HS-5 (cell line): Measurements from ENCODE around the gene PKD2L1.
A peak's percentile ranks its signal among the peaks of the same experiment; 100 is the strongest.
"Not testable (repeated sequence)": the region's sequence is repeated elsewhere in the genome, so short reads cannot be mapped to it uniquely, and the experiment has no call there.

Experiments used
- DNase-seq: peaks from one replicate; pipeline ENCODE4 v3.0.0-alpha.2; 2012; ENCODE audit warnings: low read depth

The PKD2L1 gene

GRCh38 chr10:100333661-100334440 is 3.8 kb upstream of the PKD2L1 start:
- DNase-seq: no peak

DNA sequence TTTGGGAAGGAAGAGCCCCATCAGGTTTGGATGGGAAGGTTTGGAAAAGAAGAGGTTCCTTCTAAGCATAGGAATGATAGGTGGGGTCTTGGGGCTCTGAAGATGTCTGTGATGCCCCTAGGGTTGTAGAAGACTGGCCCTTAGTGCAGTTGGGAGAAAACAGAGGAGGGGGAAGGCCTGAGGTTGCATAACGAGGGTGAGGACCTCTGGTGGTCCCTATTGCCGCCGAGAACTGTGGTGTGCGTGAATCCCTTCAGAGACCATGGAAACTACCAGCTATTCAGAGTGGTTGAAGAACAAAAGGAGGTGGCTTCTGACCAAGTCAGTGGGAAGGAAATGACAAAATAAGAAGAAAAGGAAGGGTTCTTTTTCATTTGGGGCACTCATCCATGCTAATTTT is 3.1 kb upstream of the PKD2L1 start:
- no peak for DNase-seq

DNA sequence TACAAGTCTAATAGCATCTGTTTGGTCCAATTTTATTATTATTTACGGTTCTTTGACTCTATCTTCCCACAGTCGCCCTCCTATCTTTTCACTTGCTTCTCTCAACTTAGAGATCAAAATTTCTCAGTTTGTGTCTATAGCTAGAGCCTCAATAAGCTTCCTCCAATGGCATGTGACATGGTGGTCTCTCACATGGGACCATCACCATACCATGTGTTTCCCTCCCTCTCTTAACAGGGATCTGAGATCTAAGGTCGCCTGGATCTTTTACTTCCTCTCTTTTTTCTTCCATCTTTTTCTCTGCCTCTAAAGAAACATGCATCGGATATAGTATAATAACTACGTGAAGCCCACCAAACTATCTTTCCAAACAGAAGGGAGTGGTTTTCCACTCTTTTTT is 1.8 kb downstream of the PKD2L1 start:
- no peak for DNase-seq

GRCh38 chr10:100327718-100328009 is 2.4 kb downstream of the PKD2L1 start:
- DNase-seq: no peak

- DNase-seq: no peak
Measured at GRCh38 chr10:100327007-100327717, 2.9 kb downstream of the PKD2L1 start.

- no peak for DNase-seq
Measured at GRCh38 chr10:100325158-100325557, 4.9 kb downstream of the PKD2L1 start.

- DNase-seq: no peak
Measured at GRCh38 chr10:100319707-100320402, 10.2 kb downstream of the PKD2L1 start.

- DNase-seq: no peak
Measured at GRCh38 chr10:100318207-100318606, 11.8 kb downstream of the PKD2L1 start.

DNA sequence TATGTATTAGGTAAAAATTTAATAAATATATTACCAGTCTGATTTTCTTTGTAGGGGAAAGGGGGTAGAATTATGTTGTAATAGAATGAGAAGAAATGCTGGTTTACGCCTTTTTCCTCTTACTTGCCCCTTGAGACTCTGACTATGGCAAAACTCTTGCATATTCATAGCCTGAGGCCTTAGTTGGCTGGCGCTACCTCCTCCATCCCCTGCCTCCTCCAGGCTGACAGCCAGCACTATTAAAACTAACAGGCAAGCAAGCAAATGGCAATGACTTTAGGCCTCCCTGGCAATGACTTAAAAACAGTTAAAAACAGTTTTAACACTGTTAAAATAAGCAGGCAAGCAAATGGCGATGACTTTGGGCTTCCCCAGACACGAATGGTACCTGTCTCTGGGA is 14.4 kb downstream of the PKD2L1 start:
- DNase-seq: no peak

DNA sequence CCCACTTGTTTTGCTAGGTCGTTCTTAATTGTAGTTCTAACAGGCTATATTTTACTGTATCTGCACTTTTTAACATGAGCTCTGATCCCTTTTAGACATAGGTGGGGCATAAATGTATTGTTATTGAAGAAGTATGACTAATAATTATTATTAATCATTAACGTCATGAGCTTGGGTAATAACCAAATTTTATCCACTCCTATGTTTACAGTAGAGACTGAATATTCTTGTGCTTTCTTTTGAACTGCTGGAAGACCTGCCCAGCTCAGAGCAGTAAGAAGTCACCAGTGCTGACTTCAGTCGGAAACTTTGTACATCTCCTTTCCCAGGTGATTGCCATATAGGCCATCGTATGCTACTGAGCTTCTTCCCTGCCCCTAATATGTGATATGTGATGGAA is 18.7 kb downstream of the PKD2L1 start:
- DNase-seq: no peak

DNA sequence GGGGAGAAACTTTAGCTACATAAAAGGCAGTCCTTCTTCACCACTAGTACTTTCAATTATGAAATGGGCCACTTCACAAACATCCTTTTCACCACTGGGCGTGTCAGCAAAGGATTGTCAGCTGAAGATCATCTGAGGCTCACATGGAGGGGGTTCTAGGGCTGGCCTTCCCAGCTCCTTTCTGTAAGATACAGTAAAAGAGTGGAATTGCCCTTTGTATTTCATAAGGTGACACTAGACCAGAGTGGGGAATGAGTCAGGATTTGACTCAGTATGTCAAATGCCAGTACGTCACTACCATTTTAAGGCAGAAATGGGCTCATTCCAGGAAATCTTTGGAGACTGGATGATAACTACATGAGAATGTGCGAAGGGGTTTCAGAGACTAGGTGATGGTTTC is 22.3 kb downstream of the PKD2L1 start:
- DNase-seq: peak; percentile 22

DNA sequence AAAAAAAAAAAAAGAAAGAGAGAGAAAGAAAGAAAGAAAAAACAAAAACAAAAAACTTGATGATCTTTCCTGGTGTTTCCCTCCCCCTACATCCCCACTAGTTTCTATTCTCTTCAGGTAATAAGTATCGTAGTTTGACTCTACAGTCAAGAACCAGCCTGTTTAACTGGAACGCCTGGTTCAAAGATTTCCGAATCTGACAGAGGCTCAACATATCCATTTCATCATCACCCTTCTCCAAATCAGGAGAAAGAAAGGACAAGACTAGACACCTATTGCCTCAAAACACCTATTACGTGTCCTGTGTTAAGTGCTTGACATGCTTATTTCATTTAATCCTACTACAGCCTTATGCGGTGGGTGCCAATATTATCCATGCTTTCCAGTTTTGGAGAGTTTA is 23.2 kb downstream of the PKD2L1 start:
- DNase-seq: no peak

- no peak for DNase-seq
Measured at GRCh38 chr10:100304414-100304813, 25.6 kb downstream of the PKD2L1 start.

DNA sequence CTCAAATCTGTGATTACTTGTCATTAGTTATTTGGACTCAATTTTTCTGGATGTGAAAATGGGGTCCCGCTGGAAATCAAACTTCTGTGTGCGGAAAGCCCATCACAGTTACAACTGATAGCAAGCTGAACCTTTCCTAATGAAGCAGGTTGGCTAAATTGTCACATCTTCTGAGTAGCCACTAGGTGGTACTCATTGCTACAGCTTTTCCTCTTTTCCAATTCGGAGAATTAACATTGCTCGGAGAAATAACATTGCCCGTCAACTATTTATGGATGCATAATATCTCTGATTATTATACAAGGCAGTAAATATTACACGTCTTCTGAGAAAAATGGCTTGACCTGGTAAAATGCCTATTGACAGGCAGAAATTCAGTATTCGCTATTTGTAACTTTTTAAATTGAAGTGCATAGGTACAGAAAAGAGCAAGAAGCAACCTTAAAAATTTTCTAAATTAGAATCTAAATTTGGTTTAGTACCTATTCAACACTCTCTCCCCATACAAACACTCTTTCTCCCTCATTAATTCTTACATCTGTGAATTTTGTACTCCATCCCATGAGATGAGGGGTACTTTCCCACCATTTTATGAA is 26.2 kb downstream of the PKD2L1 start:
- no peak for DNase-seq

- DNase-seq: not testable (repeated sequence)
Measured at GRCh38 chr10:100301123-100301522, 28.9 kb downstream of the PKD2L1 start.

GRCh38 chr10:100297242-100297641 is 32.8 kb downstream of the PKD2L1 start:
- no peak for DNase-seq

DNA sequence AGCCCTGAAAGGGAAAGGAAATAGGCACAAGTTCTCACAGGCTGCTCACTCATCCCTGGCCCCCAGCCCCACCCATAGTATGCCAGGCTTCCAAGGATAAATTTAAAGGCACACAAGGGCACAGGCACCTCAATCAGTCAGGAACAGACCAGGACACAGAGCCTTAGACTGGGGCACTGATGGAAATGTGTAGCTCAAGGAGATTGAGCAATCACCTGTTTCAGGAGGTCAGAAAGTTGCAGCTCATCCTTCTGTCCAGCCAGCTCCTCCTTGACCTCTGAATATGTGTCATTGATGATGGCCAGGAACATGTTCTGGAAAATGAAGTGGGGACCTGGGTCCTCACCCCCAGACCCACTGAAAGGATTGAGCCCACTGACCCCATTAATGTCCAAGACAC is 37.0 kb downstream of the PKD2L1 start:
- DNase-seq: no peak

DNA sequence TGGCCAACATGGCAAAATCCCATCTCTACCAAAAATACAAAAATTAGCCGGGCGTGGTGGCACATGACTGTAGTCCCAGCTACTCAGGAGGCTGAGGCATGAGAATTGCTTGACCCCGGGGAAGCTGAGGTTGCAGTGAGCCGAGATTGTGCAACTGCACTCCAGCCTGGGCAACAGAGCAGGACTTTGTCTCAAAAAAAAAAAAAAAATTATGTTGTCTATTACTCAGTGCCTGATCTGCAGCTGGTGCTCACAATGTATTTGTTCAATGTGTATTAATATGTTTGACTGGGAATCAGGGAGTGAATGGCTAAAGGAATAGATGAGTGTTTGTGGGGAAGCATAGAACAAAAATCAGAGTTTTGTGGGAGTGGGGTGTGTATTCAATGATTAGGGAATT is 37.7 kb downstream of the PKD2L1 start:
- DNase-seq: not testable (repeated sequence)

DNA sequence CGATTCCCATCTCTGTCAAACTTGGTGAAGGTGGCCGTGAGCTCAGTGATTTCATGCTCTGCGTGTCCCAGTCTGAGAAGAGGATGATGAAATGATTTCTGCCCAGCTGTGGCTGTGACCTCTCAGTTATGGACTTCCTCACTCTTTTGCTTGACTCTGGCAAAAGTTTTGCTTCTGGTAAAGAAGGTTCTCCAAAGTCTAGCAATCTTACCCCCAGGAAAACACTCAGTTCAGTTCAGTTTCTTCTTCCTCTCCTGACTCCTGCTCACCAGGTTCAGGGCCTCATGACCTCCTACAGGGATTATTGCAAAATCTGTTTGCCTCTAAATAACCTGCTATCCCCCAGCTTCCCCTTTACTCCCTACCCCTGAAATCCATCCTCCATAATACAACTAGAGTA is 38.7 kb downstream of the PKD2L1 start:
- no peak for DNase-seq

GRCh38 chr10:100289641-100290040 is 40.4 kb downstream of the PKD2L1 start:
- no peak for DNase-seq

DNA sequence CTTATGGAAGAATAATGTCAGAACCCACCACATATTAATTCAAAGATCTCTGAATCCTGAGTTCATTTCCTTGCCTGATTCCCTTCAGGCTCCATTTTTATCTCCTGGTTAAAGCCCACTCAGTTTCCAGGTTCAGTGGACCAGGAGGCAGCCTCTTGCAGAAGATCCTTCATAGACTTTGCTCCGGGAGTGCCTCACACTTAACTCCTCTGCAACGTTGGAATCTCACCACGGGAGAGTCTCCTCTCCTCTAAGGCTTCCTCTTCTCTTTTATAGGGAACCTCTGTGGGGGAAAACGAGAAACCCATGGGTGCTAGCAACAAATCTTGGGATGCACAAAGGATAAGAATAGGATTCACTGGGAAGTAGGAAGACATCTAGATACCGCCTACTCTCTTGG is 41.8 kb downstream of the PKD2L1 start:
- DNase-seq: no peak

GRCh38 chr10:100287756-100288155 is 42.3 kb downstream of the PKD2L1 start:
- DNase-seq: no peak
